HCT116 (cell line): ENCODE results near the gene GDI1. TPM values are rescaled to one million over a fixed set of nuclear protein-coding genes. Genes with fewer than 3 reads are reported as not detected.

Experiments used
- ATAC-seq: fragments of 200-7000 bp; cut with Tn5 transposase; 2 replicates; pipeline ENCODE4 v1.9.1; 2020; ENCODE audit warnings: mild to moderate bottlenecking, moderate library complexity
- BruUV-seq: library from RNA; stranded (reverse); fragments of 400-500 nt; replicated peaks from 2 replicates; lab custom pipeline; 2021; lab: Mats Ljungman, UMichigan
- CTCF ChIA-PET: fragments of 300-600 bp; sonication (Branson Sonifier 250); formaldehyde crosslinking; loops from one replicate; lab custom pipeline; 2021; ENCODE audit warnings: antibody characterized with exemption; lab: Charles Lee
- POLR2A ChIA-PET: fragments of 300-600, 350-600 bp; sonication (Branson Sonifier 250); formaldehyde crosslinking; loops from one replicate; lab custom pipeline; 2021; ENCODE audit warnings: antibody characterized with exemption; lab: Charles Lee
- RAD21 ChIA-PET, 2 experiments: fragments of 300-600 bp; sonication (Branson Sonifier 250); formaldehyde crosslinking; loops; one replicate each; lab custom pipeline; 2023; ENCODE audit warnings: low total read pairs in 2 of 2; ENCODE audit not compliant: uncharacterized antibody in 2 of 2, unreplicated experiment in 2 of 2, low non-redundant PET in 1 of 2; lab: Charles Lee
- DNase-seq: peaks from one replicate; pipeline ENCODE4 v3.0.0-alpha.2; 2010; ENCODE audit warnings: low read depth, low spot score
- H2AFZ ChIP-seq: fragments of 200-600 bp; shearing (Covaris generic), sonication (generic); 2 replicates; pipeline ENCODE4 v1.6.1; 2017; ENCODE audit warnings: low read depth, mixed run types, mixed read lengths, antibody characterized with exemption, low read length; ENCODE audit not compliant: poor library complexity, severe bottlenecking
- H3K27ac ChIP-seq: 2 replicates; pipeline ENCODE4 v1.5.1; 2012; ENCODE audit warnings: low read depth, low read length
- H3K27me3 ChIP-seq: fragments of 200-600 bp; sonication (generic); 2 replicates; pipeline ENCODE4 v1.6.1; 2016; ENCODE audit warnings: mixed run types, low read length, mixed read lengths; ENCODE audit not compliant: insufficient read depth
- H3K36me3 ChIP-seq, 2 experiments: fragments of 200-500 bp in 1 of 2; fragments of 200-600 bp in 1 of 2; sonication (Bioruptor generic) in 1 of 2; sonication (generic) in 1 of 2; 2 replicates each; pipeline versions ENCODE4 v1.5.1 to v1.6.1; 2014 to 2016; ENCODE audit warnings: low read length in 2 of 2, inconsistent platforms in 1 of 2, mixed read lengths in 1 of 2, mixed run types in 1 of 2; ENCODE audit not compliant: insufficient read depth in 2 of 2, control insufficient read depth in 1 of 2
- H3K4me1 ChIP-seq, 2 experiments: fragments of 200-600 bp in 1 of 2; sonication (generic) in 1 of 2; 2 replicates each; pipeline versions ENCODE4 v1.5.1 to v1.6.1; 2012 to 2017; ENCODE audit warnings: low read length in 2 of 2, inconsistent platforms in 1 of 2, mild to moderate bottlenecking in 1 of 2, mixed read lengths in 1 of 2, mixed run types in 1 of 2, moderate library complexity in 1 of 2; ENCODE audit not compliant: insufficient read depth in 2 of 2, control insufficient read depth in 1 of 2
- H3K4me2 ChIP-seq: fragments of 200-600 bp; sonication (generic); 2 replicates; pipeline ENCODE4 v1.6.1; 2017; ENCODE audit warnings: mixed run types, low read length, mixed read lengths
- H3K4me3 ChIP-seq, 2 experiments: fragments of 200-600 bp in 1 of 2; sonication (generic) in 1 of 2; replicated peaks in 1 of 2; 2 replicates each; pipeline ENCODE4 v1.5.1; 2011 to 2016; ENCODE audit warnings: low read length in 2 of 2, control low read depth in 1 of 2, low read depth in 1 of 2, mild to moderate bottlenecking in 1 of 2, mixed read lengths in 1 of 2, mixed run types in 1 of 2
- H3K79me2 ChIP-seq: fragments of 200-600 bp; sonication (generic); 2 replicates; pipeline ENCODE4 v1.6.1; 2017; ENCODE audit warnings: mild to moderate bottlenecking, mixed run types, low read length, moderate library complexity, mixed read lengths; ENCODE audit not compliant: insufficient read depth
- H3K9ac ChIP-seq: fragments of 200-600 bp; sonication (generic); 2 replicates; pipeline ENCODE4 v1.6.1; 2016; ENCODE audit warnings: low read length, mixed read lengths
- H3K9me2 ChIP-seq: fragments of 200-600 bp; sonication (generic), shearing (Covaris generic); 2 replicates; pipeline ENCODE4 v1.6.1; 2017; ENCODE audit warnings: mixed run types, mild to moderate bottlenecking, moderate library complexity; ENCODE audit not compliant: insufficient read depth
- H3K9me3 ChIP-seq, 2 experiments: fragments of 200-500 bp in 1 of 2; fragments of 200-600 bp in 1 of 2; sonication (Bioruptor generic) in 1 of 2; sonication (generic) in 1 of 2; 2 replicates each; pipeline ENCODE4 v1.6.1; 2014 to 2017; ENCODE audit warnings: low read length in 2 of 2, mixed read lengths in 2 of 2, inconsistent platforms in 1 of 2, low read depth in 1 of 2, mild to moderate bottlenecking in 1 of 2, mixed run types in 1 of 2, moderate library complexity in 1 of 2; ENCODE audit not compliant: control insufficient read depth in 1 of 2, insufficient read depth in 1 of 2
- H4K20me1 ChIP-seq: fragments of 200-600 bp; sonication (generic), shearing (Covaris generic); 2 replicates; pipeline ENCODE4 v1.6.1; 2017; ENCODE audit warnings: mixed run types, mild to moderate bottlenecking, moderate library complexity; ENCODE audit not compliant: insufficient read depth
- ATF3 ChIP-seq: IDR thresholded peaks from 2 replicates; pipeline ENCODE4 v1.6.1; 2012
- CBX3 ChIP-seq: IDR thresholded peaks from 2 replicates; pipeline ENCODE4 v1.6.1; 2012; ENCODE audit warnings: low read depth
- CEBPB ChIP-seq: IDR thresholded peaks from 2 replicates; pipeline ENCODE4 v1.6.1; 2012; ENCODE audit warnings: low read depth
- CTCF ChIP-seq, 3 experiments: fragments of 200-600 bp in 1 of 3; sonication (generic) in 1 of 3; IDR thresholded peaks in 2 of 3; conservative IDR thresholded peaks in 1 of 3; 2 replicates each; pipeline ENCODE4 v1.5.1; 2012 to 2017; ENCODE audit warnings: low read depth in 2 of 3, low read length in 2 of 3, antibody characterized with exemption in 1 of 3, borderline replicate concordance in 1 of 3, control low read depth in 1 of 3, mild to moderate bottlenecking in 1 of 3, mixed read lengths in 1 of 3, mixed run types in 1 of 3, moderate library complexity in 1 of 3; ENCODE audit not compliant: insufficient read depth in 1 of 3
- EZH2 ChIP-seq: fragments of 200-600 bp; sonication (generic); IDR thresholded peaks from 2 replicates; pipeline ENCODE4 v1.6.1; 2017; ENCODE audit warnings: antibody characterized with exemption, mixed run types
- EZH2phosphoT487 ChIP-seq: fragments of 200-600 bp; IDR thresholded peaks from 2 replicates; pipeline ENCODE4 v1.6.1; 2018; ENCODE audit warnings: antibody characterized with exemption, borderline replicate concordance
- FOSL1 ChIP-seq: IDR thresholded peaks from 2 replicates; pipeline ENCODE4 v1.6.1; 2012; ENCODE audit warnings: low read depth
- JUND ChIP-seq: IDR thresholded peaks from 2 replicates; pipeline ENCODE4 v1.6.1; 2012
- POLR2AphosphoS5 ChIP-seq: IDR thresholded peaks from 2 replicates; pipeline ENCODE4 v1.6.1; 2011; ENCODE audit warnings: mild to moderate bottlenecking, low read depth, low read length, moderate library complexity
- RAD21 ChIP-seq: IDR thresholded peaks from 2 replicates; pipeline ENCODE4 v1.6.1; 2012; ENCODE audit warnings: low read depth, mild to moderate bottlenecking
- SP1 ChIP-seq: IDR thresholded peaks from 2 replicates; pipeline ENCODE4 v1.6.1; 2012; ENCODE audit warnings: low read depth
- SRF ChIP-seq: IDR thresholded peaks from 2 replicates; pipeline ENCODE4 v1.6.1; 2012; ENCODE audit warnings: low read depth
- ZBTB33 ChIP-seq: IDR thresholded peaks from 2 replicates; pipeline ENCODE4 v1.6.1; 2011; ENCODE audit warnings: mild to moderate bottlenecking, low read length, moderate library complexity; ENCODE audit not compliant: insufficient replicate concordance; ENCODE audit errors: extremely low read depth
- ZNF274 ChIP-seq: fragments of 200-500 bp; sonication (Bioruptor generic); IDR thresholded peaks from 2 replicates; pipeline ENCODE4 v1.6.1; 2014; ENCODE audit warnings: mild to moderate bottlenecking, low read depth, low read length, inconsistent platforms
- intact Hi-C: fragments of 100-400 bp; cut with micrococcal nuclease; formaldehyde crosslinking; loops from 2 replicates; pipeline ENCODE4 v1.10.0; 2022
- total RNA-seq: library from RNA; stranded (reverse); gene quantifications from one replicate; pipeline ENCODE4 v1.2.1, GENCODE V29; 2021; ENCODE audit not compliant: unreplicated experiment

Gene GDI1
- total RNA-seq, 1 experiment from 2014 or later = 122 TPM

GRCh38 chrX:154469880-154470279, 32.9 kb downstream of the GDI1 start:
- Histone ChIP-seq H3K4me2 (no peak overlapping the region), H4K20me1 (no peaks in the 10 kb centered on the region), H3K36me3 (peaks cover 0 to 2% of the 10 kb centered on the region in 2 experiments; a peak in 1 of 4 replicates), H3K79me2 (no peaks in the 10 kb centered on the region), H3K27me3 (no peaks in the 10 kb centered on the region), H3K9ac (no peak overlapping the region), H2AFZ (no peak overlapping the region), H3K4me1 (no peaks in the 10 kb centered on the region), H3K9me3 (no peaks in the 10 kb centered on the region), H3K4me3 (no peak overlapping the region), H3K27ac (no peak overlapping the region), H3K9me2 (no peaks in the 10 kb centered on the region)
- intact Hi-C loops = no loop called here
- TF ChIP-seq SP1 (no peak), FOSL1 (no peak), EZH2phosphoT487 (no peak), POLR2AphosphoS5 (no peak), EZH2 (no peak), ZNF274 (no peak), ATF3 (no peak), RAD21 (no peak), SRF (no peak), CTCF (IDR thresholded peaks at IDR 0.05 in 2 of 3, conservative IDR thresholded peaks at IDR 0.05 in 1 of 3; ENCODE audit: borderline replicate concordance in 1 of 3, insufficient read depth in 1 of 3, low read depth in 2 of 3, low read length in 2 of 3) (no peak), CEBPB (no peak), ZBTB33 (no peak), JUND (no peak), CBX3 (no peak)
- BruUV-seq = no TSS peak
- CTCF ChIA-PET = no interaction called here
- RAD21 ChIA-PET = no interaction called here
- POLR2A ChIA-PET = no interaction called here
- ATAC-seq (no peak), DNase-seq (no peak)
